ENCODE data around the gene CPSF6. TPM values are rescaled to one million over a fixed set of nuclear protein-coding genes. Genes with fewer than 3 reads are reported as not detected.

Gene CPSF6
- 53.5 to 68.6 TPM (median 55.1 TPM) in 5 replicates for total RNA-seq (2022; extraction: Qiagen RNA extraction)

GRCh38 chr12:69239352-69239921 is at the start of gene CPSF6:
Gene CPSF6, plus strand, starts transcription at chr12:69239569. Its CDS starts 78 bp downstream, at chr12:69239647.

Other genes starting within 250 kb of the CPSF6 start
- 0.07 to 0.72 TPM (median 0.08 TPM) in 3 of 5 replicates, not detected in the others for gene LYZ, start 108.8 kb downstream of the CPSF6 start, total RNA-seq (2022; extraction: Qiagen RNA extraction)
- 30.5 to 63.5 TPM (median 34.8 TPM) in 5 replicates for gene YEATS4, start 120.2 kb downstream of the CPSF6 start, total RNA-seq (2022; extraction: Qiagen RNA extraction)
- gene FRS2, start 230.8 kb downstream of the CPSF6 start, total RNA-seq (2022; extraction: Qiagen RNA extraction) = 8.5 to 13.7 TPM (median 10.1 TPM) in 5 replicates

Measured in A549 treated with AZD2906 at 1 μM for 4 hours (cell line).